Activated naive CD4-positive, alpha-beta T cell treated with anti-CD3 and anti-CD28 coated beads for 36 hours (primary cell): ENCODE data around the gene BID. TPM values are rescaled to one million over a fixed set of nuclear protein-coding genes. Genes with fewer than 3 reads are reported as not detected.
"Not testable (repeated sequence)": the region's sequence is repeated elsewhere in the genome, so short reads cannot be mapped to it uniquely, and the experiment has no call there.

ENCODE experiments used
- CTCF ChIA-PET: fragments of 350-600 bp; sonication (Branson Sonifier 250); formaldehyde crosslinking; loops from one replicate; lab custom pipeline; 2021; ENCODE audit warnings: antibody characterized with exemption; lab: Charles Lee
- DNase-seq: peaks from one replicate; pipeline ENCODE4 v3.0.0-alpha.2; 2020
- H3K27ac Mint-ChIP-seq: one replicate; pipeline ENCODE4 v1.8.0; 2021; ENCODE audit warnings: mild to moderate bottlenecking, mixed read lengths
- H3K27me3 Mint-ChIP-seq: one replicate; pipeline ENCODE4 v1.8.0; 2021; ENCODE audit warnings: low read depth, mixed read lengths
- H3K36me3 Mint-ChIP-seq: one replicate; pipeline ENCODE4 v1.8.0; 2021; ENCODE audit warnings: low read depth, mixed read lengths
- H3K4me1 Mint-ChIP-seq: one replicate; pipeline ENCODE4 v1.8.0; 2021; ENCODE audit warnings: low read depth, mixed read lengths
- H3K4me3 Mint-ChIP-seq: one replicate; pipeline ENCODE4 v1.8.0; 2021; ENCODE audit warnings: mild to moderate bottlenecking, moderate library complexity, mixed read lengths
- H3K9me3 Mint-ChIP-seq: one replicate; pipeline ENCODE4 v1.8.0; 2021; ENCODE audit warnings: mixed read lengths
- intact Hi-C: fragments of 100-400 bp; cut with micrococcal nuclease; formaldehyde crosslinking; loops from one replicate; pipeline ENCODE4 v1.15.1; 2023
- microRNA-seq: library from miRNA; unstranded; fragments of <30 nt; microRNA quantifications from one replicate; pipeline ENCODE4 v1.2.0, GENCODE V29; 2022; ENCODE audit warnings: borderline microRNAs expressed, borderline replicate concordance
- total RNA-seq, 2 experiments: library from RNA; stranded (reverse); gene quantifications; one replicate each; pipeline ENCODE4 v1.2.3, GENCODE V29; 2021

BID gene
- total RNA-seq, 2 experiments from 2014 or later: 53.0 to 63.7 TPM

- Mint-ChIP-seq H3K4me1 (peaks cover 5% of the 10 kb centered on the region), H3K27ac (no peak overlapping the region), H3K4me3 (no peak overlapping the region), H3K27me3 (no peaks in the 10 kb centered on the region), H3K9me3 (no peaks in the 10 kb centered on the region), H3K36me3 (peaks cover 12% of the 10 kb centered on the region)
- intact Hi-C loops: no loop called here
- CTCF ChIA-PET: no interaction called here
- no peak for DNase-seq
Observed at GRCh38 chr22:17698948-17699347, 75.3 kb downstream of the BID start.

- H3K9me3 Mint-ChIP-seq, H3K4me3 Mint-ChIP-seq, H3K36me3 Mint-ChIP-seq, intact Hi-C loops, H3K27me3 Mint-ChIP-seq, H3K27ac Mint-ChIP-seq, CTCF ChIA-PET, DNase-seq, H3K4me1 Mint-ChIP-seq: not testable (repeated sequence)
Observed at GRCh38 chr22:17698276-17698675, 76.0 kb downstream of the BID start.

- H3K9me3 Mint-ChIP-seq: not testable (repeated sequence)
Observed at GRCh38 chr22:17697196-17697595, 77.1 kb downstream of the BID start.

GRCh38 chr22:17695986-17696385, 78.3 kb downstream of the BID start:
- no peak for DNase-seq
- no peak overlapping the region for H3K4me3 Mint-ChIP-seq
- intact Hi-C loops: no loop called here
- peaks cover 5% of the 10 kb centered on the region for H3K4me1 Mint-ChIP-seq
- no peaks in the 10 kb centered on the region for H3K27me3 Mint-ChIP-seq
- no peak overlapping the region for H3K27ac Mint-ChIP-seq
- H3K36me3 Mint-ChIP-seq: peaks cover 8% of the 10 kb centered on the region
- CTCF ChIA-PET: no interaction called here
- H3K9me3 Mint-ChIP-seq: no peaks in the 10 kb centered on the region

More at GRCh38 chr22:17697196-17697595, 77.1 kb downstream of the BID start:
- H3K27ac Mint-ChIP-seq, intact Hi-C loops, H3K27me3 Mint-ChIP-seq, H3K4me1 Mint-ChIP-seq, H3K36me3 Mint-ChIP-seq, DNase-seq, H3K4me3 Mint-ChIP-seq: not testable (repeated sequence)
- CTCF ChIA-PET: interaction anchor here (1.0 to 1.2 kb wide), 2 partner anchors 9 to 379 kb away, joined by 3 read pairs; no protein-coding TSS in a partner anchor

- no peaks in the 10 kb centered on the region for H3K27me3 Mint-ChIP-seq
- DNase-seq: no peak
- H3K9me3 Mint-ChIP-seq: no peaks in the 10 kb centered on the region
- no peak overlapping the region for H3K4me3 Mint-ChIP-seq
- peaks cover 5% of the 10 kb centered on the region for H3K4me1 Mint-ChIP-seq
- CTCF ChIA-PET: interaction anchor here (0.6 kb wide), 2 partner anchors 24 to 28 kb away, joined by 3 to 4 read pairs; no protein-coding TSS in a partner anchor
- intact Hi-C loops: no loop called here
- H3K27ac Mint-ChIP-seq: no peak overlapping the region
- peaks cover 8% of the 10 kb centered on the region for H3K36me3 Mint-ChIP-seq
Observed at GRCh38 chr22:17694752-17695151, 79.5 kb downstream of the BID start.

- intact Hi-C loops: no loop called here
- no peak for DNase-seq
- Mint-ChIP-seq H3K4me3 (no peak overlapping the region), H3K36me3 (peaks cover 9% of the 10 kb centered on the region), H3K27ac (no peak overlapping the region), H3K4me1 (peaks cover 5% of the 10 kb centered on the region), H3K27me3 (no peaks in the 10 kb centered on the region), H3K9me3 (no peaks in the 10 kb centered on the region)
- CTCF ChIA-PET: interaction anchor here (0.6 kb wide), 2 partner anchors 24 to 27 kb away, joined by 3 to 4 read pairs; no protein-coding TSS in a partner anchor
Observed at GRCh38 chr22:17694193-17694592, 80.1 kb downstream of the BID start.

- Mint-ChIP-seq H3K36me3 (peaks cover 7% of the 10 kb centered on the region), H3K4me1 (no peaks in the 10 kb centered on the region), H3K27ac (no peak overlapping the region), H3K4me3 (no peak overlapping the region), H3K27me3 (no peaks in the 10 kb centered on the region), H3K9me3 (no peaks in the 10 kb centered on the region)
- intact Hi-C loops: no loop called here
- DNase-seq: no peak
- CTCF ChIA-PET: no interaction called here
Observed at GRCh38 chr22:17692841-17693240, 81.4 kb downstream of the BID start.

GRCh38 chr22:17684245-17684644, 90.0 kb downstream of the BID start:
- no peaks in the 10 kb centered on the region for H3K27me3 Mint-ChIP-seq
- H3K9me3 Mint-ChIP-seq: no peaks in the 10 kb centered on the region
- H3K4me3 Mint-ChIP-seq: no peak overlapping the region
- no peak for DNase-seq
- no peak overlapping the region for H3K27ac Mint-ChIP-seq
- intact Hi-C loops: no loop called here
- CTCF ChIA-PET: no interaction called here
- peaks cover 2% of the 10 kb centered on the region for H3K4me1 Mint-ChIP-seq
- peaks cover 2% of the 10 kb centered on the region for H3K36me3 Mint-ChIP-seq

Small RNA genes within 50 kb of the gene (microRNA-seq; reads per million reads assigned to microRNA genes)
- not detected for gene MIR3198-1

Other genes with a start within 250 kb of the BID start
- not detected for gene SLC25A18, start 211.0 kb downstream of the BID start, total RNA-seq
- 10 to 100 TPM; 74.5 to 75.5 TPM for gene ATP6V1E1, start 145.7 kb downstream of the BID start, total RNA-seq
- 10 to 100 TPM; 32.2 to 32.6 TPM for gene BCL2L13, start 135.7 kb downstream of the BID start, total RNA-seq